HS-5 (cell line): ENCODE measurements around the gene DNAH6.
"Not testable (repeated sequence)": the region's sequence is repeated elsewhere in the genome, so short reads cannot be mapped to it uniquely, and the experiment has no call there.

Experiments used
- DNase-seq: peaks from one replicate; pipeline ENCODE4 v3.0.0-alpha.2; 2012; ENCODE audit warnings: low read depth

DNAH6 gene

DNA sequence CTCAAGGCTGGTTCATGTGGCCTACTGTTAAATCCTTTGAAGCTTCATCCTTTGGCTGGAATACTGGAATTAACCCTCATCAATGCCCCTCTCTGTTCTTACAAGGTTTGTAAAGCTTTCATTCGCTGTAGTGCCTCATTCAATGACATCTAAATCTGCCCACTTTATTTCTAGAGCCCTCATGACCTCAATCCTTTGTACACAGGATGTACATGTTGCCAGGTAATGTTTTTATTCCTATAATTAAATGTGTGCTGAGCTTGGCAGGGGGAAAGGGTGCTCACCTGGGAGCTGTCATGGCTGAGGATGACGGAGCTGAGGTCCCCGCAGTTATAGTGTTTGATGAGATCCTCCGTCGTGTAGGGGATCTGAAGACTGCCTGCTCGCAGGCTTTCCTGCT, 325.3 kb downstream of the DNAH6 start:
- DNase-seq, result no peak

DNA sequence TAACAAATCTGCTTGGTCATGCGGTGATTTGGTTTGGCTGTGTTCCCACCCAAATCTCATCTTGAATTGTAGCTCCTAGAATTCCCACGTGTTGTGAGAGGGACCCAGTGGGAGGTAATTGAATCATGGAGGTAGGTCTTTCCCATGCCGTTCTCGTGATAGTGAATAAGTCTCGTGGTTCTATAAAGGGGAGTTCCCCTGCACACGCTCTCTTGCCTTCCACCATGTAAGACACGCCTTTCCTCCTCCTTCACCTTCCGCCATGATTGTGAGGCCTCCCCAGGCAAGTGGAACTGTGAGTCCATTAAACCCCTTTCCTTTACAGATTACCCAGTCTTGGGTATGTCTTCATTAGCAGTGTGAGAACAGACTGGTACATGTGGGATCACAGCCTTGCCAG, 327.8 kb downstream of the DNAH6 start:
- no peak for DNase-seq

DNA sequence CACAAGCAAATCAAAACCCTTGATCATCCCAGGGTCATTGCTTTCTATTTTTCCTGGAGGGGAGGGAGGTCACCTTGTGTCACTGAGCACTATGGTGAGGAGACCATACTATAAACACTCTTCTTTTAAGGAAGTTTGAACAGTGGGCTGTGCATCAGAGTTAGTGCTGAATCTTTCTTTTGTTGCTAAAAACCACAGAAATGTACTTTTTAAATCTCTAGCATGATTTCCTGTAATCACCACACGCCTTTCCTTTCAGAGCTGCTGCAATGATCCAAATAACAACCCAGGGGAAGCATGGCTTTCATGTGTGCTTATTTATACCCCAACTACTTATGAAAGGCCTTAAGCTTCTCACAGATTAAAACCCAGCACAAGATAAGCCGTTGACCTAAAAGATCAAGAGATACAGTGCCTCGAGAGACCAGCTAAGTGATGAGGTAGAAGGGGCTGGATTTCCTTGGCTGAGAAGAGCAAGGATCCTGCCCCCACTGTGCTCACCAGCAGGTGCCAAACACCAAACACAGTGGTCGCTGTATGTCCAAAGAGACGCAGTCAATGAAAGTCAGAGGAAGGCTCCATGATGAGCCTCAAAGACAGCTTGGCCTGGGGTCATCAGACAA, 329.9 kb downstream of the DNAH6 start:
- DNase-seq, result no peak

DNA sequence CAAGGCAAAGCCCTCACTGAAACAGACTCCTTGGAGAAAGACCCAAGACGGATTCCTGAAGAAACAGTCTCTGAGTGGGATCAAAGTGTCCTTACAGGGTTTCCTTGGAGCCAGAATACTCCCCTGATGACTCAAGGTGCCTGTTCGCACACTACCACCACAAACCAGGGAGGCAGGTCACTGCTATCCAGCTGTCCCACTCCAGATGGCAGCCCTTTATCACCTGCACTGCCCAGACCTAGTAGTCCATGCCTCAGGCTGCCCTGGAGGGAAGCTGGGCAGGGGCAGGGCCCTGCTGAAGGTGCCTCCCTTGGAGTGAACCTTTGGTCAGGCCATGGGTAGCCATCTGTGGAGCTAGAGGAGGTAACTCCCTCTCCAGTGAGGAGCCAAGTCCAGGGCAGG, 330.4 kb downstream of the DNAH6 start:
- DNase-seq, result no peak

DNA sequence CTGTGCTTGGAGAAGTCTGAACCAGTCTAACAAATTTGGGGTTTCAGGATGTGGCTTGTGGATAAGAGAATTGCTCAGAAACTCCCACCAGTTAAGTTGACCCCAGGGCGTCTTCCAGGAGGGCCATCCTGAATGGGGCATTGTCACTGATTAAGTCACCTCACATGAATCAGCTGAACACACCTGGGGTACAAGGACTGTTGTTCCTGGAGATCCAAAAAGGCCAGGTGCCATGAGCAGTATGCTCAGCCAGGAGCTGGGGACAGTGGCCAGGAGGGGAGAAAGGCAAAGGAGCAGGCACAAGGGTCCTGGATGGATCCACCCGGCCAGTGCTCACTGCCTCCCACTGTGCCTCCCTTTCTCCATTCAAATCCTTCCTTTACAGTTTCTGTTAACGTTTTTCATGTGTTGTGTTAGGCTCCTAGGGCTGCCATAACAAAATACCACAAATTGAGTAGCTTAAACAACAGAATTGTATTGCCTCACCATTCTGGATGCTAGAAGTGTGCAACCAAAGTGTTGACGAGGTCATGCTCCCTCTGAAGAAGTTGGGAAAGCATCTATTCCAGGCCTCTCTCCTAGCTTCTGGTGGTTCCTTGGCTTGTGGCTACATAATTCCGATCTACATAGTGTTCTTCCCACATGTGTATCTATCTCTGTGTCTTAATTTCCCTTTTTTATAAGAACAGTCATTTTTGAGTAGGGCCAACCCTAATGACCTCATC, 331.2 kb downstream of the DNAH6 start:
- no peak for DNase-seq

DNA sequence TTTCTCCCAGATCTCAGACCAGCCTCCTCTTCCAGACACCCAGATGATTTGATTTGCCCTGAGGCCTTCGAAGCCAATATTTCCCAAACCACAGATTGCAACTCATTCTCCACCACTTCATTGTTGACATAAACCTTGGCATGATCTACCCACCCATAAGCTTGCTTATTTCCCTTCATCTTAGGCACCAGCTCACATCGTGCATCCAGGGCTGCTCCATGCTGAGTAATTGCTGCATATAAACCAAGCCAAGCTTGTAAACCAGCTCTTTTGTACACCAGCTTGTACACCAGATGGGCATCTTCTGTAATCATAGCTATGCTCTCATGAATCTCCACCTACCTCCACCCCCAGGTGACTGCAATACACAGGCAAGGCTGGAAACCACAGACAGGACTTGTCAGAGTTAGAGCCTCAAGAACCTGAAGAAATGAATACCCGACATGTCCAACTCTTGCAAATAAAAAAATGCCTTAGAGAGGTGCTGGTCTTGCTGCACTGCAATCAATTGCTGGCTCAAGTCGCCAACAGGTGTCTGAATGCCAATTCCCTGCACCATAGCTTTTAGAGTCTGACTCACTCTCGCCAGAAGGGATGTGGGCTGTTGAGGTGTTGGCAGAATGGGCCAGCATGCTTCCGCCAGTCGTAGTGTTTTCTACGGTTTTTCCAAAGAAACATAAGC, 333.1 kb downstream of the DNAH6 start:
- DNase-seq, result no peak

DNA sequence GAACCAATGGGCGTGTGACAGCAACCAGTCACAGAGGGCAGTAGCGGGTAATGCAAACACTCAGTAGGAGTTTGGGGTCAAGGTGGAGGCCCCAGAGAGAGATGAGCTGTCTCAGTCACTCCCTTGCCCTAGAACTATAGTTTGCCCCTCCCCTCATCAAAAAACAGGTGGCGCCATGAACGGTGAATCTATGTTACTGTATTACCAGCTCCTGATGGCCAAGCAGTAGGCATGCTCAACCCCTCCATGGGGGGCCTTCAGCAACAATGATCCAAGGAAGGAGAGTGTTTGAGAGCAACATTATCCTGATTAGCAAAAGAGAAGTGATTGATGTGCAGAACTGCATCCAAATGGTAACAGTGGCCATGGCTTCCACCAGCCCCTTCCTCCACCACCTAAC, 334.2 kb downstream of the DNAH6 start:
- DNase-seq, result no peak

DNA sequence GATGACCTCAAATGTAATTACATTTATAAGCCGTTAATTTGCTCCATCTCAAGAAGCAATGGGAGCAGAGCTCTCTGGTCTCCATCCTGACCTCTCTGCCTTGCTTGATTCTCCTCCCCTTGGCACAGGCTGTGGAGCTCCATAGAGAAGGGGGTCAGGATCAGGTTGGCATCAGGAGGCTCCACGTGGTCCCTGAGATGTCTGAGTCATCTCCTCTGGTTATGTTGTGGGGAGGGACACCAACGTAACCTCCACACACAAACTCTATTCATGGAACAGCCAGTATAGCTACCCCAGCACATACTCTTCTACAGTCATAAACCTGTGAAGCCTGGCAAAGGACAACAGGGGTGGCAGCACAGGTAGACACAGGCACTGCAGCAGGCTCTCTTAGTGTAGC, 335.6 kb downstream of the DNAH6 start:
- DNase-seq, result no peak

DNA sequence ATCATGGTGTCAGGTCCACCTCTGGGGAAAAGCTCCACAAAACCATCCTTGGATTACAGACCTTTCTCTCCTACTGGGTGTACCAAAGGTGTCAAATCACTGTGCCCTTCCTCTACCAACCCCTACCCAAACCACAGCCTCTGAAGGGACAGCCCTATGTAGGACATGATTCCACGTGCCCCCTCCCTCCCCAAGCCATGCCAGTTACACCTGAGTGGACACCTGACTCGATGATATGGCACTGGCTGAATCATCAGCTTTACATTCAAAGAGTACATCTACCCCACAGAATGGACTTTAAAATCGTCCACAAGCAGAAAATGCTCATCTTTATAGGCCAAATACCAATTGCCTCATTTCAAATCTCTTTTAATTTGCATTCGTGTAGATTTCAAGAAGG, 338.6 kb downstream of the DNAH6 start:
- no peak for DNase-seq

DNA sequence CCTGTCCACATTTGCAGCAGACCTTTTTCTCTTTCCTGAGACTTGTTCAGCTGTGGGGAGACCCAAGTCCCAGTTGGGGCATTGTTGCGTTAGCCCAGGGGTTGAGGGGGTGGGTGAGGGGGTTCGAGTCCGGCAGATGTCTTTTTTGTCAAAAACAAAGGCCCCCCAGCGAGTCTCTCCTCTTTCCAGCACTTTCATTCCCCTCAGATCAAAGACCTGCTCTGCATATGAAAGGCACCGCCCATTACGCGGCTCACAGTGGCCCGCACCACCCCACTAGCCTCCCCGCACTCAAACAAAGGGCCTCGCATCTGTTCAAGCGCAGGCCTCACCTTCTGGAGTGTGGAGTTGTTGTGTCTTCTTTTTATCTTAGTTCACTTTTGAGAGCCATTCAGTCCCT, 339.4 kb downstream of the DNAH6 start:
- no peak for DNase-seq

DNA sequence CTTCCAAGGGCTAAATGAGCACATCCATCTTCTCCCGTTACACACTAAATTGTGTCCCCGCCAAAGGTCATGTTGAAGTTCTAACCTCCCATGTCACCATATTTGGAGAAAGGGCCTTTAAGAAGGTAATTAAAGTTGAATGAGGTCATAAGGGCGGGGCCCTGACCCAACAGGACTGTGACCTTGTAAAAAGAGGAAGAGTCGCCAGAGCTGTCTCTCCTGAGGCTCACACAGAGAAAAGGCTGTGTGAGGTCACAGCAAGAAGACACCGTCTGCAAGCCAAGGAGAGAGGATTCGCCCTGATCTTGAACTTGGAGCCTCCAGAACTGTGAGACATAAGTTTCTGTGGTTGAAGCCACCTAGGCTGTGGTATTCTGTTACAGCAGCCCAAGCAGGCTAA, 340.5 kb downstream of the DNAH6 start:
- no peak for DNase-seq

DNA sequence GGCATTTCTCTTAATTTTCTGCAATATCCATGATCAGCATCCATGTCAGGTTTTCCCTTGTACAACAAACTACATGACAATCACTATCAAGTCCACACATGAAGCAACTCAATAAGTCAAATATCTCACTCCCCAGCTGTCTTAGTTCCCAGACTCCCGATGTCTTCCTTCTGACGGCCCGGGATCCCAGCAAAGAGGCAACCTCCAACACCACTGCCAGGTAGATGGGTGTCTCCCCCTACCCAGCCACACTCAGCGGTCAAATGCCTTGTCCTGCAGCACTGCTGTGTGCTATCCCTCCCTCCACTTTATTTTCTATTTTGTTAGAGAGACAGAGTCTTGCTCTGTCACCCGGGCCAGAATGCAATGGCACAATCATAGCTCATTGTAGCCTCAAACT, 341.3 kb downstream of the DNAH6 start:
- no peak for DNase-seq

DNA sequence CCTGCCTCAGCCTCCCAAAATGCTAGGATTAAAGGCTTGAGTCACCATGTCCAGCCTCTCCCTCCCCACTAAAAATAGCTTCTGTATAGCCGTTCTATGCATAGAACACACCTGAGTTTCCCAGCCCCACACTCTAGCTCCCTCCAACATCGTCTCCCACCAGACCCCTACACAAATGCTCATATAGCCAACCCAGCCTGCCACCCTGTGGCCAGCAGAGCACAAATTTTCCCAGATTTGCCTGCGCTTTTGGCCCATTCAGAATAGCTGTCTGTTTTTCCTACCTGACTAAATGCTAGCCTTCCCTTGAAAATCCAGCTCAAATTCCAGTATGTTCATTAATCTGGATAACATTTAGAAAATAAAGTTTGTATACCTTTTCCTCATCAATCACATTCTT, 341.8 kb downstream of the DNAH6 start:
- no peak for DNase-seq

DNA sequence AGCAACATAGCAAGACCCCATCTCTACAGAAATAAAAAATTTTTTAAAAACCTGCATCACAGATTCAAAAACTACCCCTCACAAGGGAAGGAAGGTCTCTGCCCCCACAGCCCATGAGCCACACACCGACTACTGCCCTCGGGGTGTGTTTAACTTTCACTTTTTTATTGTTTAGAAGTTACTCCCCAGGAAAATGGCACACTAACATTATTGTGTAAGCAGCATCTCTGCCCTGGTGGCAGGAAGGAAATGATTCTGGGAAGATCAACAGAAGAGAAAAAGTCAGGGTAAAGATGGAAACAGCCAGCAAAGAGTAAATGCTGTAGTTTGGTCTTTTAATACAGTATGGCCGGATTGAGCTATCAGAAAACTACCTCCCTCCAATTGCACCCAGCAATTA, 342.6 kb downstream of the DNAH6 start:
- no peak for DNase-seq

DNA sequence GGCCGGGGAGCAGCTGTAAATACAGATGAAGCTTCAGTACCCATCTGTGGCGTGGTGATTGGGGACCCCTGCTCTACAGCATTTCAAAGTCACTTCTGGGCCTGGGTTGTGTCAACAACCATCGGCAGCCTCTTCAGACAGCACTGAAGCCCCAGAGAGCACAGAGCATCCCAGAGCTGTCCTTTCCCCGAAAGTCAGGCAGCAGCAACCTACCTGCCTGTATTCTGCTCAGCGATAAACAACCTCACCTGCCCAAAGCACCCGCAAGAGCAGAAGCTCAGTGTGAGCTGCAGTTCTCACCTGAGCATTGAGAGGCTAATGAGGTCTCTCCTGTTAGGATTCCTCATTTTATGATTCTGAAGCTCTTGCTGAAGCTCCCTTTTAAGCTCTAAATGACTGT, 345.2 kb downstream of the DNAH6 start:
- DNase-seq, result no peak

DNA sequence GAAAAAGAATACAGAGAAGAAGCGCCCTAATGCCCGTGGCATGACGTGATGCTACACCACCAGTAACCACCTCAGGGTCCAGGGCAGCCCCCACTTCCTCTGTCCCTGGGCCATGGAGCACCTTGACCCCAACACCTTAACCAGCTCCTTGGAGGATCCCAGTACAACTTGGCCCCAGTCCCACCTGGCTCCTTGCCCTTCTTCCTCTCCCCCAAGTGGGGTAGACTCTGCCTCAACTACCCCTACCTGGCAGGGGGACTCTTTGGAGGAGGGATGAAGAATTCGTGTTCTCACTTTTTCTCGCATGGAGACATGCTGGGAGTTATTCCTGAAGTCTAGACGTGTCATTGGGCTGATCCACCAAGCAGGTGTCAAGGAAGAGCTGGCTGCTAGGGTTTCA, 345.7 kb downstream of the DNAH6 start:
- no peak for DNase-seq

DNA sequence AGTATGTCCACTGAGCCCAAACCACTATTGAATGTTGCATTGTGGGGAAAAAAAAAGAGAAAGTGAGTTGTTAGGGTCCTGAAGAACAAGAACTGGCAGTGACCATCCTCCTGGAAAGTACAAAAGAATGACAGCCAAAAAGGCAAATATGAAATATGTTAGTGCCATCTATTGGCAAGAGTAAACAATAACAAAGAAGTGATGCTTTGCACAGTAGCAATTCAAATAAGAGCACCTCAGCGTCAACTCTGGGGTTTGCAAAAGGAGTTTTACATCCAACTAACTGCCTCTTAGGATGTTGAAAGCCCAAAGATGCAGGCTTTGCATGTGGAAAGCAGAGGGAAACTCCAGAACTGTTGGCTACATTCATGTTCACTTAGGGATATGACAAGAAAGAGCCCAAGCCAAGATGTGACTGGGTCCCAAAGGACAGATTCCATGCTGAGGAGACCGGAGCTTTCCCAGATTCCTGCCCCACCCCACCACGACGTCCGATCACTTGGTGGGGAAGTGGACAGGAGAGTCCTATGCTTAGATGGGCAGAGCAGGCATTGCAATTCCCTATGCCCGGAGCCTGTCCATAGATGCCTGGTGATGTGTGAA, 349.0 kb downstream of the DNAH6 start:
- DNase-seq, result no peak

DNA sequence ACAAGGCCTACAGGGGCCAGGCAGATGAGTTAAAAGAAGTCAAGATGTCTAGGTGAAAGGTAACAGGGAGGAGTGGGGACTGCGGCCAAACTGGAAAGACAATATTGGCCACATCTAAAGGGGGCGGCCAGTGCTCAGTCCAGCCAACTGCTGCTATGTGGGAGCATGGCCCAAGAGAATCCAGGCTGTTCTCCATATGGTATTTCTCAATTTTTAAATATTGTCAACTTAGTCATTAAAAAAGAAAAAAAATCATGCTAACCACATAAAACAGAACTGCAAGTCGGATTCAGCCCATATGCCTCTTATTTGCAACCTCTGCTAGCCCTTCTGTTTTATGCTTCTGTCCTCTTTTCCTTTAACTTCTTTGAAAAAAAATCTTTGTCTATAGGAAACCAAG, 349.8 kb downstream of the DNAH6 start:
- no peak for DNase-seq

DNA sequence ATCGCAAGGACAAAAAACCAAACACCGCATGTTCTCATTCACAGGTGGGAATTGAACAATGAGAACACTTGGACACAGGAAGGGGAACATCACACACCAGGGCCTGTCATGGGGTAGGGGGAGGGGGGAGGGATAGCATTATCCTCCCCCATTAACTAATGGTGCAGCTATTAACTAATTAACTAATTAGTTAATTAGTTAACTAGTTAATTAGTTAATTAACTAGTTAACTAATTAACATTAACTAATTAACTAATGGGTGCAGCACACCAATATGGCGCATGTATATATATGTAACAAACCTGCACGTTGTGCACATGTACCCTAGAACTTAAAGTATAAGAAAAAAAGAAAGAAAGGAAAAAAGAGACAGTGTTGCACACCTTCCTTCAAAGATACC, 352.0 kb downstream of the DNAH6 start:
- DNase-seq, result not testable (repeated sequence)
